Caco-2 (cell line): ENCODE results near the gene MED12L. TPM values are rescaled to one million over a fixed set of nuclear protein-coding genes. Genes with fewer than 3 reads are reported as not detected.

Experiments used
- BruUV-seq: library from RNA; stranded (reverse); fragments of 400-500 nt; replicated peaks from 2 replicates; lab custom pipeline; 2021; lab: Mats Ljungman, UMichigan
- CTCF ChIA-PET: fragments of 300-600 bp; sonication (Branson Sonifier 250); formaldehyde crosslinking; loops from one replicate; lab custom pipeline; 2022; ENCODE audit warnings: antibody characterized with exemption; lab: Charles Lee
- POLR2A ChIA-PET: fragments of 300-600 bp; sonication (Branson Sonifier 250); formaldehyde crosslinking; loops from one replicate; lab custom pipeline; 2022; ENCODE audit warnings: antibody characterized with exemption; lab: Charles Lee
- DNase-seq, 2 experiments: peaks; one replicate each; pipeline versions ENCODE4 v3.0.0 to v3.0.0-alpha.2; 2020 to 2022
- H3K27me3 ChIP-seq: replicated peaks from 2 replicates; pipeline ENCODE4 v1.6.0; 2011; ENCODE audit warnings: low read length; ENCODE audit not compliant: control insufficient read depth, insufficient read depth
- H3K36me3 ChIP-seq: 2 replicates; pipeline ENCODE4 v1.5.1; 2011; ENCODE audit warnings: low read length; ENCODE audit not compliant: control insufficient read depth, insufficient read depth
- H3K4me1 ChIP-seq: fragments of 250-450 bp; sonication (Bioruptor Pico); 2 replicates; pipeline ENCODE4 v1.5.1; 2020; ENCODE audit warnings: mild to moderate bottlenecking
- H3K4me3 ChIP-seq: 2 replicates; pipeline ENCODE4 v1.5.1; 2011; ENCODE audit warnings: low read depth, mild to moderate bottlenecking, control low read depth, low read length
- H3K9me3 ChIP-seq: fragments of 250-450 bp; sonication (Bioruptor Pico); 2 replicates; pipeline ENCODE4 v1.5.1; 2020; ENCODE audit warnings: mild to moderate bottlenecking, moderate library complexity
- H3K27ac Mint-ChIP-seq: one replicate; pipeline ENCODE4 v1.8.0; 2022; ENCODE audit warnings: mixed read lengths; ENCODE audit not compliant: unreplicated experiment
- H3K27me3 Mint-ChIP-seq: one replicate; pipeline ENCODE4 v1.8.0; 2022; ENCODE audit warnings: mixed read lengths; ENCODE audit not compliant: insufficient read depth, unreplicated experiment
- H3K36me3 Mint-ChIP-seq: one replicate; pipeline ENCODE4 v1.8.0; 2022; ENCODE audit warnings: mild to moderate bottlenecking, mixed read lengths; ENCODE audit not compliant: insufficient read depth, unreplicated experiment
- H3K4me1 Mint-ChIP-seq: one replicate; pipeline ENCODE4 v1.8.0; 2022; ENCODE audit warnings: low read depth, mixed read lengths; ENCODE audit not compliant: unreplicated experiment
- H3K4me3 Mint-ChIP-seq: one replicate; pipeline ENCODE4 v1.8.0; 2022; ENCODE audit warnings: mild to moderate bottlenecking, moderate library complexity, mixed read lengths; ENCODE audit not compliant: unreplicated experiment
- H3K9me3 Mint-ChIP-seq: one replicate; pipeline ENCODE4 v1.8.0; 2022; ENCODE audit warnings: mixed read lengths; ENCODE audit not compliant: unreplicated experiment
- intact Hi-C: fragments of 100-400 bp; cut with micrococcal nuclease; formaldehyde crosslinking; loops from one replicate; pipeline ENCODE4 v1.10.0; 2022; ENCODE audit not compliant: unreplicated experiment
- total RNA-seq: library from RNA; stranded (reverse); gene quantifications from 2 replicates; pipeline ENCODE4 v1.2.3, GENCODE V29; 2022
- TF ChIP-seq, protein P1 (sequence below), 2 experiments: fragments of 200-600 bp in 1 of 2; IDR thresholded peaks; 1 replicate in 1 of 2; 2 replicates in 1 of 2; pipeline versions ENCODE4 v1.5.1 to v1.8.0; 2011 to 2022; ENCODE audit warnings: antibody characterized with exemption in 1 of 2, control low read depth in 1 of 2, inconsistent platforms in 1 of 2, low read depth in 1 of 2, low read length in 1 of 2, mild to moderate bottlenecking in 1 of 2, moderate library complexity in 1 of 2; ENCODE audit not compliant: insufficient read depth in 1 of 2, severe bottlenecking in 1 of 2, unreplicated experiment in 1 of 2

Gene MED12L
- total RNA-seq, 1 experiment from 2014 or later, result 21.5 TPM

GRCh38 chr3:151262871-151263525 lies 177.5 kb downstream of the MED12L start:
- CTCF ChIA-PET, result no interaction called here

GRCh38 chr3:151264605-151265004 lies 179.1 kb downstream of the MED12L start:
- Mint-ChIP-seq H3K9me3 (no peaks in the 10 kb centered on the region), H3K36me3 (no peaks in the 10 kb centered on the region), H3K27ac (no peak overlapping the region), H3K27me3 (no peaks in the 10 kb centered on the region), H3K4me3 (no peak overlapping the region), H3K4me1 (no peaks in the 10 kb centered on the region)
- DNase-seq, result no peak
- Histone ChIP-seq H3K4me1 (no peaks in the 10 kb centered on the region), H3K4me3 (no peak overlapping the region), H3K36me3 (no peaks in the 10 kb centered on the region), H3K9me3 (no peaks in the 10 kb centered on the region), H3K27me3 (no peaks in the 10 kb centered on the region)
- BruUV-seq, result no TSS peak
- intact Hi-C loops, result no loop called here
- TF ChIP-seq, protein P1, sequence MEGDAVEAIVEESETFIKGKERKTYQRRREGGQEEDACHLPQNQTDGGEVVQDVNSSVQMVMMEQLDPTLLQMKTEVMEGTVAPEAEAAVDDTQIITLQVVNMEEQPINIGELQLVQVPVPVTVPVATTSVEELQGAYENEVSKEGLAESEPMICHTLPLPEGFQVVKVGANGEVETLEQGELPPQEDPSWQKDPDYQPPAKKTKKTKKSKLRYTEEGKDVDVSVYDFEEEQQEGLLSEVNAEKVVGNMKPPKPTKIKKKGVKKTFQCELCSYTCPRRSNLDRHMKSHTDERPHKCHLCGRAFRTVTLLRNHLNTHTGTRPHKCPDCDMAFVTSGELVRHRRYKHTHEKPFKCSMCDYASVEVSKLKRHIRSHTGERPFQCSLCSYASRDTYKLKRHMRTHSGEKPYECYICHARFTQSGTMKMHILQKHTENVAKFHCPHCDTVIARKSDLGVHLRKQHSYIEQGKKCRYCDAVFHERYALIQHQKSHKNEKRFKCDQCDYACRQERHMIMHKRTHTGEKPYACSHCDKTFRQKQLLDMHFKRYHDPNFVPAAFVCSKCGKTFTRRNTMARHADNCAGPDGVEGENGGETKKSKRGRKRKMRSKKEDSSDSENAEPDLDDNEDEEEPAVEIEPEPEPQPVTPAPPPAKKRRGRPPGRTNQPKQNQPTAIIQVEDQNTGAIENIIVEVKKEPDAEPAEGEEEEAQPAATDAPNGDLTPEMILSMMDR (IDR thresholded peaks at IDR 0.05; ENCODE audit: insufficient read depth in 1 of 2, low read depth in 1 of 2, low read length in 1 of 2, severe bottlenecking in 1 of 2, unreplicated experiment in 1 of 2), result no peak
- ChIA-PET CTCF (no interaction called here), POLR2A (no interaction called here)

More at GRCh38 chr3:151262871-151263525, 177.5 kb downstream of the MED12L start:
- no peaks in the 10 kb centered on the region for H3K36me3 ChIP-seq
- H3K9me3 Mint-ChIP-seq, result no peaks in the 10 kb centered on the region
- intact Hi-C loops, result no loop called here
- no peaks in the 10 kb centered on the region for H3K4me1 ChIP-seq
- no TSS peak for BruUV-seq
- H3K27me3 Mint-ChIP-seq, result no peaks in the 10 kb centered on the region
- H3K27me3 ChIP-seq, result no peaks in the 10 kb centered on the region
- no peak overlapping the region for H3K27ac Mint-ChIP-seq
- no peak overlapping the region for H3K4me3 Mint-ChIP-seq
- DNase-seq, result no peak
- no peaks in the 10 kb centered on the region for H3K4me1 Mint-ChIP-seq
- TF ChIP-seq, protein P1 (IDR thresholded peaks at IDR 0.05; ENCODE audit: insufficient read depth in 1 of 2, low read depth in 1 of 2, low read length in 1 of 2, severe bottlenecking in 1 of 2, unreplicated experiment in 1 of 2), result no peak
- no peak overlapping the region for H3K4me3 ChIP-seq
- H3K36me3 Mint-ChIP-seq, result no peaks in the 10 kb centered on the region
- H3K9me3 ChIP-seq, result no peaks in the 10 kb centered on the region
- POLR2A ChIA-PET, result no interaction called here

- H3K4me1 Mint-ChIP-seq, result no peaks in the 10 kb centered on the region
- H3K9me3 Mint-ChIP-seq, result no peaks in the 10 kb centered on the region
- Histone ChIP-seq H3K27me3 (no peaks in the 10 kb centered on the region), H3K4me3 (no peak overlapping the region), H3K4me1 (no peaks in the 10 kb centered on the region), H3K36me3 (no peaks in the 10 kb centered on the region), H3K9me3 (no peaks in the 10 kb centered on the region)
- TF ChIP-seq, protein P1 (IDR thresholded peaks at IDR 0.05; ENCODE audit: insufficient read depth in 1 of 2, low read depth in 1 of 2, low read length in 1 of 2, severe bottlenecking in 1 of 2, unreplicated experiment in 1 of 2), result no peak
- intact Hi-C loops, result no loop called here
- no peaks in the 10 kb centered on the region for H3K36me3 Mint-ChIP-seq
- POLR2A ChIA-PET, result no interaction called here
- BruUV-seq, result no TSS peak
- H3K27me3 Mint-ChIP-seq, result no peaks in the 10 kb centered on the region
- H3K27ac Mint-ChIP-seq, result no peak overlapping the region
- DNase-seq, result no peak
- H3K4me3 Mint-ChIP-seq, result no peak overlapping the region
- CTCF ChIA-PET, result no interaction called here
These were observed 179.7 kb downstream of the MED12L start for GRCh38 chr3:151265166-151265565.
